SKM-1 (cell line): Measurements from ENCODE around the gene FAM53B.
A peak's percentile ranks its signal among the peaks of the same experiment; 100 is the strongest.
"Not testable (repeated sequence)": the region's sequence is repeated elsewhere in the genome, so short reads cannot be mapped to it uniquely, and the experiment has no call there.

Source experiments
- DNase-seq: peaks from one replicate; lab custom pipeline; 2025; ENCODE audit not compliant: unreplicated experiment; lab: John Stamatoyannopoulos, UW

FAM53B gene

DNA sequence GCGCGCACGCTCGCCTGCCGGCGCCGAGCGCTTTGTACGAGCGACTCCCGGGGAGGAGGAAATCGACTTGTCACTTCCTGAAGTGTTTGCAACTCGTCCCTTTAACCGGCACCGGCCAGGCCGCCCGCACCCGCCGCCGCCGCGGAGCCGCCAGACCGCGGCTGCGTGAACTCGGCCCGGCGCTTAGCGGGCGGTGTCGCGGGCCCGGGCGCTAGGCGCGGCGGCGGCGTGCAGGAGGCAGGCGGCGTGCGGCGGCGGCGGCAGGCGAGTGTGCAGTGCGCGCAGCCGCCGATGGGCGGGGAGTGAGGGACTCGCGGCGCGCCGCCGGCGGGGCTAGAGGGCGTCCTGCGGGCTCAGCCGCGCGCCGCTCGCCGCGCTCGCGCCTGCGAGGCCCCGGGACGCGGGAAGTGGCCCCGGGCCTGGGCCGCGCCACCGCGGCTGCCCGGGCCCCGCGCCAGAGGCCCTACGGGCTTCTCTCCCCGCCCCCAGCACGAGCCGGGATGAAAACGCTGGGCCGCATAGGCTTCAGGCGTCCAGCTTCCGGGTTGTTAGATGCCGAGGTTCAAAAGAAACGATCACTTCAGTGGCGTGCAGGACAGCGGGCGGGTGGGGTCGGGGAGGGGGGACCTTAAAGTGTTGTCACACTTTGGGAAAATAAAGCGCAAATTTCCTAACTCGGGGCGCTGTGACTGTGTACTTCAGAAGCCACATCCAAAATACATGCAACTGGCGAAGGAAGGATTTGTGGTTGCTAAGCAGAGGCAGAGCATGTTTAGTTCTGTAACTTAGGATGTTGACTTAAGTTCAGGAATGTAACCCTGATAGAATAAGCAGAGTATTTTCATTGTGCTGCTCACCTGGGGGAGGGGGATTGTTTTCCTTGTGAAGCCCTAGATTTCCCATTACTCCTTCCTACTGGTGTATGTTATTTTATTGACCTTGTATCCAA, at the start of gene FAM53B:
TSS of gene FAM53B (minus strand) at position 277 of the 949 bp plus-strand sequence. CDS start 37,665 bp downstream, outside the sequence.
- peak; percentile 78 for DNase-seq

DNA sequence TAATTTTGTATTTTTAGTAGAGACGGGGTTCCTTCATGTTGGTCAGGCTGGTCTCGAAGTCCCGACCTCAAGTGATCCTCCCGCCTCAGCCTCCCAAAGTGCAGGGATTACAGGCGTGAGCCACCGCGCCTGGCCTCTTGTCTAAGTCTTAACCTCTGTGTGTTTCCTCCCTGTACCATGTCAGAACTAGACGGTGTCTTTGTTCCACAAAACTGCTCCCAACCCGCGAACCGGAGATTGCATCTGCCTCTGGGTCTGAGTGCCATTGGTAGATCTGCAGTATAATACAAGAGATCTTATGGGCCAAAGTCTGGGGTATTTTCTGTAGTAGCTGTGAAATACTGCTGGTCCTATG, 48.8 kb upstream of the FAM53B start:
- no peak for DNase-seq

- peak; percentile 53 for DNase-seq
These were observed 47.6 kb upstream of the FAM53B start, which contains the start of gene EEF1AKMT2 for GRCh38 chr10:124791547-124792348. TSS of gene EEF1AKMT2 (minus strand) at chr10:124791887. CDS start at chr10:124791833, 54 bp downstream.

DNA sequence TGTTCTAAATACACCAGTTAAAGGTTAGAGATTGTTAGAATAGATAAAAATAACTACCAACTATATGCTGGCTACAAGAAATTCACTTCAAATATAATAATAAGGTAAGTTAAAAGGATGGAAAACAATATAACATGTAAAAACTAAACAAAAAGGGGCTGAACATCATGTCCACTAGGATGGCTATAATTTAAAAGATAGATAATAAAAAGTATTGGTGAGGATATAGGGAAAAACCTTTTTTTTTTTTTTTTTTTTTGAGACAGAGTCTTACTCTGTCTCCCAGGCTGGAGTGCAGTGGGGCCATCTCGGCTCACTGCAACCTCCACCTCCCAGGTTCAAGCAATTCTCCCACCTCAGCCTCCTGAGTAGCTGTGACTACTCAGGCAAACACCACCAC, 38.7 kb upstream of the FAM53B start:
- DNase-seq, result not testable (repeated sequence)

- DNase-seq, result no peak
These were observed 24.6 kb upstream of the FAM53B start for GRCh38 chr10:124768791-124769190.

DNA sequence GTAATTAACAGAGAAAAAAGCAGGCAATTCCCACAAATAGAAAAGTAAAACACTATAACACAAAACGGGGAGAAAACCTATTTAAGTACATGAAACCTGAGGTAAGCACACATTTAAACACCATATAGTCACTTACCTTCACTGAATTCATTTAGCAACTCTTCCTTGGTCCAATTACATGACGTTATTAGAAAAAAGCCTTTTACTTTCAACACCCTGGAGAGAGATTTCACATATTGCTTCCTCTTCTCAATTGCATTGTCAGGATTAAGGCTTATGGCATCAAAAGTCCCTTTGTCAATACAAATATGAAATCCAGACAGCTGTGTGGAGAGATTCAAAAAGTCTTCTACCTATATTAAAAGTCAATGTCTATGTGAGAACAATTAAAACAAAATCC, 21.1 kb upstream of the FAM53B start:
- DNase-seq, result no peak

GRCh38 chr10:124763267-124763666, 19.1 kb upstream of the FAM53B start:
- no peak for DNase-seq

GRCh38 chr10:124762281-124762680, 18.1 kb upstream of the FAM53B start:
- no peak for DNase-seq

DNA sequence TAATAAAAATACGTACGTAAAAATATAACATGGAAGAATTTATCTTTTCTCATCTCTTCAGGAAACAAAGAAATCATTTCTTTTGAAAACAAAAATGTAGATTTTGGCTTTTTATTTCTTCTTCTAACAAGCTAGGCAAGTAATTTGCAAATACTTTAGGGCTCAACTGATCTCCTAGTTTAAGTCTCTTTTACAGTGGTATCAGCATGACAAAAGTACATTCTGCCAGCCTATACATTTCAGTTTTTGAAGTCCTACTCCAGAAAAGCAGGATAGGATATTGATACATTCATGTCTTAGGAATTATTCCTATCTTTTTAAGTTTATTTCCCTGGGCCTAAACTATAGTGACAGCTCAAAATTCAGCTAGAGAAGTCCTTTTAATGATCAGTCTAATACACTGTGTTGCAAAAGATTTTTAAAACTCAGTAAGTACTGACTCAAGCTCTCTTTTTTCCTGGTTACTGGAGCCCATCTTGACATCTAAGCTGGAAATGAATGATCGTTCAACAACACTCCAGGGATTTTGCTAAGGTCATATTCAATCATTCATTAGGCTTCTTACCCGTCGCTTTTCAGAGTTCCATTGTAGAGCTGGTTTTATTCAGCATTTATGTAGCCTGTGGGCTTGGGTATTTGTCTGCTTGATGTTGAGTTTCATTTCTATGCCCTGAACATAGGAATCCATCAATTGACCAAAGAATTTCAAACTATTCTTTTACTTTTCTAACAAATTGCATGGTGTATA, 12.2 kb upstream of the FAM53B start:
- no peak for DNase-seq

DNA sequence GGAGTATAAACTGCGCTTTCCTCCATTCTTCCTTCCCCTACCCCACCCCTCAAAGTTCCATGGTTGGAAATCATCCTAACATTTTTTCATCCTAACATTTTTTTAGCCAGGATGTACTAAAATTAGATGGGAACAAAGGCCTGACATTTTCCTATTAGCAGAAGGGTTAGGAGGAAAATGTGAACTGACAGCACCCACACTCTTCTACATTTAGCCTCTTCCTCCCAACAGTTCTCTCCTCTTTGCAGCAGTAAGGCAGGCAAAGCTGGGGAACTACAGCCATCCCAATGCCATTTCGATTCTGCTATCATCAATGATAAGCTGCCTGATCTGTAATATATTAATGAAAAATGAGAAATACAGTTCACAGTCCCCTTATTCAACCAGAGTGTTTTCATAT, 11.4 kb upstream of the FAM53B start:
- no peak for DNase-seq

GRCh38 chr10:124754227-124754626, 10.0 kb upstream of the FAM53B start:
- no peak for DNase-seq

DNA sequence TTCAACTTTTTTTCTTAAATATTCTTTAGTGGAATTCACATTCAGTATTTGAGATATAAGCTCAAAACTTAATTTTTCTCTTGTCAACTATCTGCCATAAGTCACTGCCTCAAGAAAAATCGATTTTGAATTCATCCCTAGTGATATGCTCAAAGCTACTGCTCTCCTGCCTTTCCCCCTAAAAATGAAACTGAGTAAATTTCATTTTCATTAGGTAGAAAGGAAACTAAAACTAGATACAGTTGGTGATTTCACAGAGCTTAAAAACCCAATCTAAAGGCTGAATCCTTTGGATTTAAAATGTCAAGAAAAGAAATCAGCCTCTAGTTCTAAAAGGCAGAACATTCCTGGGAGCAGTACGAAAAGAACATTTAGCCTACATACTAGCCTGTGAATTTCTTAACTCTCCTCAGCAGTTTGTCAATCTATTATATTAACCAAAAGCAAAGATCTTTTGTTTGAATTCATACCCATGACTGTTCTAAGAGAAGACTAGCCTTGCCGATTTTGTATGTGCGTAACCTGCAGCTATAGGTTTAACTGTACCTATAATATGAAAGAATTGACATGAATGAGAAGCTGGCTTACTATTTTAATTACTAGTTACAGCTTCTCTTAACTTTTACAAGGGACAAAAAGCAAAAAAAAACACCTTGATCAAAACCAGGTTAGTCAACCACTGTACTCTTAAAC, 4.9 kb upstream of the FAM53B start:
- DNase-seq, result no peak

DNA sequence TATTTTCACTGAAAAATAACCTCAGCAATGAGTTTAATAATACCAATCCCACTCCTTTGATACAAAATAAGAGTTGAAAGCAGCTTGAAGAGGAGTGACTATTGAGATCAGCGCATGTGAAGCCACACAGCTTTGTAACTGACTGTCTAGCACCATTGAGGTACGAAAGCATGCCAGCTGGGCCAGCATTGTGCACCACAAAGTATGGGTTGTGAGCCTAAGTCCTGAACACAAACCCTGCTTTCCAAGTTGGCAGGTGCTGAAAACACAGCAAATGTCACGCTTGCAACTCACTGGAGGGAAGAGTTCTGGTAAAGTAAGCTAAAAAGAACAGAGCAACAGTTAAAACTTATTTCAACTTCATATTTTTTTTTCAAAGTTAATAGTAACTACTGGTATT, 4.0 kb upstream of the FAM53B start:
- no peak for DNase-seq

GRCh38 chr10:124747745-124748144, 3.6 kb upstream of the FAM53B start:
- DNase-seq, result no peak

- no peak for DNase-seq
These were observed 2.8 kb upstream of the FAM53B start for GRCh38 chr10:124746992-124747391.

DNA sequence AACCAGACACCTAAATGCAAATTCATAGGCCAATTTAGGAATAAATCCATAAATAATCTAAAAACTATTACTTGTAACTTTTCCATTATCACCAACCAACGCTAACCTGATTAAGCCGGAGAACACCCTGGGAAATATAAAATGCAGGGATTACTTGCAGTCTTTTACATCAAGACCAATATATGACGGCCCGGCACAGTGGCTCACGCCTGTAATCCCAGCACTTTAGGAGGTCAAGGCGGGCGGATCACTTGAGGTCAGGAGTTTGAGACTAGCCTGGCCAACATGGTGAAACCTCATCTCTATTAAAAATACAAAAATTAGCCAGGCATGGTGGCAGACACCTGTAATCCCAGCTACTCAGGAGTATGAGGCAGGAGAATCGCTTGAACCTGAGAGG, 2.3 kb upstream of the FAM53B start:
- DNase-seq, result not testable (repeated sequence)

- DNase-seq, result peak; percentile 20
These were observed 1.5 kb upstream of the FAM53B start for GRCh38 chr10:124745673-124746072.

- DNase-seq, result no peak
These were observed 1.1 kb upstream of the FAM53B start for GRCh38 chr10:124745252-124745651.

GRCh38 chr10:124743191-124744101, 732 bp downstream of the FAM53B start:
- DNase-seq, result peak; percentile 13
